ENCODE data around the gene PDRG1. TPM values are rescaled to one million over a fixed set of nuclear protein-coding genes. Genes with fewer than 3 reads are reported as not detected.

The PDRG1 gene
- total RNA-seq, 2 donors from 2014 or later, result 3.0 to 4.7 TPM

DNA sequence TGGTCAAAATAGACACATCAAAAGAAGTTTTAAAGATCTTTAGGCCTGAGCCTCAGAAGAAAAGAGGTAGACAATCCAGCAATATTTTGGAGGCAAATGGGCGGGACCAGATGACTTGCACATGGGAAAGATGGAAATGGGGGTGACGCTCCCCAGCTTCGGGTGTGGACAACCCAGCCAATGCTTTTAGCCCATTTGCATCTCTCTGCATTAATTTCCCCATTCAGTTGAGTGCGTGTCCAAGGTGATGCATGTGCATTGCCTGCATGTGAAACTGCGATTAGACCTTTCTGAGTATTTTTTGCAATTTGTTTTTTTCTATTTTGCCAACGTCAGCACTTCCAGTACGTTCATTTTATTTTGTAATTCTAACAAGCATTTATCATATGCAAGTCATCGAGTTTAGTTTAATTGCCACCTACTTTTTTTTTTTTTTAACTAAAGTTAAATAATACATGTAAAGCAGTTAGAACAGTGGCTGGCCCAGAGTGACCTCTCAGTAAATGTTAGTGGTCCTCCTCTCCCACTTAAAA, 24.2 kb downstream of the PDRG1 start:
- no peaks in the 10 kb centered on the region for H3K4me1 ChIP-seq (ENCODE audit: control insufficient read depth in 1 of 2, low read depth in 2 of 2)
- H3K9me3 ChIP-seq, result no peaks in the 10 kb centered on the region
- TF ChIP-seq, protein P1, sequence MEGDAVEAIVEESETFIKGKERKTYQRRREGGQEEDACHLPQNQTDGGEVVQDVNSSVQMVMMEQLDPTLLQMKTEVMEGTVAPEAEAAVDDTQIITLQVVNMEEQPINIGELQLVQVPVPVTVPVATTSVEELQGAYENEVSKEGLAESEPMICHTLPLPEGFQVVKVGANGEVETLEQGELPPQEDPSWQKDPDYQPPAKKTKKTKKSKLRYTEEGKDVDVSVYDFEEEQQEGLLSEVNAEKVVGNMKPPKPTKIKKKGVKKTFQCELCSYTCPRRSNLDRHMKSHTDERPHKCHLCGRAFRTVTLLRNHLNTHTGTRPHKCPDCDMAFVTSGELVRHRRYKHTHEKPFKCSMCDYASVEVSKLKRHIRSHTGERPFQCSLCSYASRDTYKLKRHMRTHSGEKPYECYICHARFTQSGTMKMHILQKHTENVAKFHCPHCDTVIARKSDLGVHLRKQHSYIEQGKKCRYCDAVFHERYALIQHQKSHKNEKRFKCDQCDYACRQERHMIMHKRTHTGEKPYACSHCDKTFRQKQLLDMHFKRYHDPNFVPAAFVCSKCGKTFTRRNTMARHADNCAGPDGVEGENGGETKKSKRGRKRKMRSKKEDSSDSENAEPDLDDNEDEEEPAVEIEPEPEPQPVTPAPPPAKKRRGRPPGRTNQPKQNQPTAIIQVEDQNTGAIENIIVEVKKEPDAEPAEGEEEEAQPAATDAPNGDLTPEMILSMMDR (IDR thresholded peaks at IDR 0.05), result no peak
- no peak overlapping the region for H3K4me3 ChIP-seq
- ATAC-seq (ENCODE audit: insufficient number of reproducible peaks, low FRiP score, low read depth) (no peak), DNase-seq (ENCODE audit: low spot score) (no peak)
- H3K36me3 ChIP-seq, result no peaks in the 10 kb centered on the region
- no peak overlapping the region for H3K27ac ChIP-seq
- no peaks in the 10 kb centered on the region for H3K27me3 ChIP-seq (replicated peaks; ENCODE audit: insufficient read depth)

DNA sequence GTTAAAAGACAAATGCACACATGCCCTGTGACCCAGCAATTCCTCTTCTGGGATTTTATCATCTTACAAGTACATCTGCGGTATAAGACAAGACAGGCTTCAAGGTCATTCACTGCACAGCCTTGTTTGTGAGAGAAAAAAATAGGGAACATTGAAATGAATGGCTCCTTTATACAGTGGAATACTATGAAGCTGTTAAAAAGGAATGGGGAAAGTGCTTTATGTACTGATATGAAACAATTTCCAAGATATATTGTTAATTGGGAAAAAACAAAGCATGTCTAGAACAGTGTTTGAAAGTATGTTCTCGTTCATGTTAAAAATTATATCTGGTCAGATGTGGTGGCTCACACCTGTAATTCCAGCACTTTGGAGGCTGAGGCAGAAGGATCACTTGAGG, 25.4 kb downstream of the PDRG1 start:
- no peak overlapping the region for H3K4me3 ChIP-seq
- no peaks in the 10 kb centered on the region for H3K9me3 ChIP-seq
- ATAC-seq (ENCODE audit: insufficient number of reproducible peaks, low FRiP score, low read depth) (no peak), DNase-seq (ENCODE audit: low spot score) (no peak)
- no peaks in the 10 kb centered on the region for H3K27me3 ChIP-seq (replicated peaks; ENCODE audit: insufficient read depth)
- no peaks in the 10 kb centered on the region for H3K36me3 ChIP-seq
- H3K27ac ChIP-seq, result no peak overlapping the region
- TF ChIP-seq, protein P1 (IDR thresholded peaks at IDR 0.05), result no peak
- no peaks in the 10 kb centered on the region for H3K4me1 ChIP-seq (ENCODE audit: control insufficient read depth in 1 of 2, low read depth in 2 of 2)

DNA sequence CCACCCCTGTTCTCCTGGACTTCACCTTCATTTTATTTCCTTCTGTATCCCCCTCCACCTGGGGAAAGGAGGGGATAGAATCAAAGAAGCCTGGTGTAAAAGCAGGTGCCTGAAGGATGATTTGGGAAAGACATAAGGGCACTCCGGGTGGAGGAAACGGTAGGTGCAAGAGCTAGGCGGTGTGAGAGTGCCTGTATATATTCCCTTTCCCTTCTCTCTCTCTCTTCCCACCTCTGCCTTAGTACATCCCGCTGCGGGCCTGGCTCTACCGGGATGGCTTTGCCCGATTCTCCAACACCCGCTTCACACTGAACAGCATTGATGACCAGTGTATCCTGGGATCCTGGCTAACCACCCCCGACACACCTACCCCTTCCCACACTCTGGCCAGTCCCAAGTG, 26.2 kb downstream of the PDRG1 start:
- H3K9me3 ChIP-seq, result no peaks in the 10 kb centered on the region
- no peak overlapping the region for H3K27ac ChIP-seq
- H3K27me3 ChIP-seq (replicated peaks; ENCODE audit: insufficient read depth), result no peaks in the 10 kb centered on the region
- H3K36me3 ChIP-seq, result no peaks in the 10 kb centered on the region
- no peak for ATAC-seq (ENCODE audit: insufficient number of reproducible peaks, low FRiP score, low read depth)
- DNase-seq (ENCODE audit: low spot score), result no peak
- TF ChIP-seq, protein P1 (IDR thresholded peaks at IDR 0.05), result no peak
- no peaks in the 10 kb centered on the region for H3K4me1 ChIP-seq (ENCODE audit: control insufficient read depth in 1 of 2, low read depth in 2 of 2)
- H3K4me3 ChIP-seq, result no peak overlapping the region

DNA sequence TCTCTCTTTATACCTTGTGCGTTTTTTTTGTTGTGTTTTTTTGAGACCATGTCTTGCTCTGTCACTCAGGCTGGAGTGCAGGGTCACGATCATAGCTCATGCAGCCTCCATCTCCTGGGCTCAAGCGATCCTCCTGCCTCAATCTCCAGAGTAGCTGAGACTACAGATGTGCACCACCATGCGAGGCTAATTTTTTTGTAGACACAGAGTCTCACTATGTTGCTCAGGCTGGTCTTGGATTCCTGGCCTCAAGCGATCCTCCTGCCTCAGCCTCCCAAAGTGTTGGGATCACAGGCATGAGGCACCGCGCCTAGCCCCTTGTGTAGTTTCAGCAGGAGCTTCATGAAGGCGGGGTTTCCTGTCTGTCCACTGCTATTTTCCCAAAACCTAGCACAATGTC, 27.3 kb downstream of the PDRG1 start:
- no peak for ATAC-seq (ENCODE audit: insufficient number of reproducible peaks, low FRiP score, low read depth)
- TF ChIP-seq, protein P1 (IDR thresholded peaks at IDR 0.05), result no peak
- H3K27me3 ChIP-seq (replicated peaks; ENCODE audit: insufficient read depth), result no peaks in the 10 kb centered on the region
- no peaks in the 10 kb centered on the region for H3K4me1 ChIP-seq (ENCODE audit: control insufficient read depth in 1 of 2, low read depth in 2 of 2)
- H3K36me3 ChIP-seq, result no peaks in the 10 kb centered on the region
- no peak overlapping the region for H3K27ac ChIP-seq
- no peaks in the 10 kb centered on the region for H3K9me3 ChIP-seq
- H3K4me3 ChIP-seq, result no peak overlapping the region
- no peak for DNase-seq (ENCODE audit: low spot score)

DNA sequence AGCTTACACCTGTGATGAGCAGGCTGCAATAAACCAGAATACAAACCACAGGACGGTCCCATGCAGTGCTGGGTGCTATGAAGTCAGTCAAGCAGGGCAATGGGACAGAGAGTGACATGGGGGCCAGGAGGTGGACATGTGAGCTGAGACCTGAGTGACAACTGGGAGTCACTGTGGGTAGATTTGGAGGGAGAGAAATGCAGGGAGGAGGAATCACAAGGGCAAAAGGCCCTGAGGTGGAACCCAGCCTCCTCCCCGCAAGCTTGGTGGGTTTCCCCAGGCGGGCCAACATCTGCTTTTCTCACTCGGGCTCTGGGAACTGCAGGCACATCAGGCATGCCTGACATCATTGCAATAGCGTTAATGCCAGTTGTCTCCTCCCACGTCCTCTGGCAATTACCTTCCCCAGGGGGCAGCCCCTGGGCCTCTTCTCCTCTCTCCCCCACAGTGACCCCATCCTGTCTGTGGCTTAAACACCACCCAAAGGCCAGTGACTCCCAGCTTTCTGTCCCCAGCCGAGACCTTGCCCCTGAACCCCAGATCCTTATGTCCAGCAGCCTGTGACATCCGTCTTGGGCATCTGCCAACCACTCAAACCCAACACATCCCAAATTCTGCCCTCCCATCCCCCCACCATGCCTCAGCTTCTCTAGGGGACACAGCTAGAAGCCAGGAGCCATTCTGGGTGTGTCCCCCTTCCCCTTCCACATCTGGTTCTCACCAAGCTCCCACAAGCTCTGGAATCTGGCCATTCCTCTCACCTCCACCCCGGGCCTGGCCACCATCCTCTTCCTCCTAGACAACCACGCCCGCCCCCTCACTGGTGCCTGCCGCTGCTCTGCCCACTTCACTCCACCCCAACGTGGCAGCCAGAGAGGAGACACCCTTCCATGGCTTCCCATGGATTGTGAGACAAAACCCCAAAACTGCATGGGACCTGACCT, 28.2 kb downstream of the PDRG1 start:
- no peaks in the 10 kb centered on the region for H3K36me3 ChIP-seq
- H3K27me3 ChIP-seq (replicated peaks; ENCODE audit: insufficient read depth), result no peaks in the 10 kb centered on the region
- no peaks in the 10 kb centered on the region for H3K9me3 ChIP-seq
- no peak for ATAC-seq (ENCODE audit: insufficient number of reproducible peaks, low FRiP score, low read depth)
- no peaks in the 10 kb centered on the region for H3K4me1 ChIP-seq (ENCODE audit: control insufficient read depth in 1 of 2, low read depth in 2 of 2)
- DNase-seq (ENCODE audit: low spot score), result no peak
- TF ChIP-seq, protein P1 (IDR thresholded peaks at IDR 0.05), result no peak
- H3K4me3 ChIP-seq, result no peak overlapping the region
- no peak overlapping the region for H3K27ac ChIP-seq

Data from thoracic aorta (tissue), 2 donors.